Right atrium auricular region (tissue), 2 donors: ENCODE data around the gene RPS27A. TPM values are rescaled to one million over a fixed set of nuclear protein-coding genes. Genes with fewer than 3 reads are reported as not detected.

Experiments
- DNase-seq: peaks from one replicate; pipeline ENCODE4 v3.0.0-alpha.2; 2019; ENCODE audit warnings: low spot score
- H3K27ac ChIP-seq, 2 donors: fragments of 200-600 bp; sonication (generic); 1 replicate in 1 of 2; 2 replicates in 1 of 2; pipeline ENCODE4 v1.5.1; 2016 to 2019
- H3K27me3 ChIP-seq, 2 donors: fragments of 200-600 bp; sonication (generic); one replicate each; pipeline versions ENCODE4 v1.5.1 to v1.6.0; 2017 to 2019
- H3K36me3 ChIP-seq: fragments of 200-600 bp; sonication (generic); one replicate; pipeline ENCODE4 v1.5.1; 2016
- H3K4me1 ChIP-seq, 2 donors: fragments of 200-600 bp; sonication (generic); one replicate each; pipeline versions ENCODE4 v1.5.1 to v1.6.0; 2017 to 2019
- H3K4me3 ChIP-seq, 2 donors: fragments of 200-600 bp; sonication (generic); 1 replicate in 1 of 2; 2 replicates in 1 of 2; pipeline ENCODE4 v1.5.1; 2017 to 2019; ENCODE audit warnings: mild to moderate bottlenecking in 1 of 2, moderate library complexity in 1 of 2
- H3K9me3 ChIP-seq, 2 donors: fragments of 200-600 bp; sonication (generic); one replicate each; pipeline ENCODE4 v1.5.1; 2019
- total RNA-seq, 2 donors: library from RNA; depleted of rRNA; stranded (reverse); fragments of >200 nt; gene quantifications; one replicate each; pipeline ENCODE4 v1.1.0, GENCODE V29; 2016
- TF ChIP-seq, protein P1 (sequence below), 2 donors: fragments of 200-600 bp; sonication (generic); IDR thresholded peaks; one replicate each; pipeline ENCODE4 v1.5.1; 2019; ENCODE audit warnings: antibody characterized with exemption in 2 of 2

RPS27A gene
- total RNA-seq, 2 donors from 2014 or later, result 613 to 1,505 TPM

DNA sequence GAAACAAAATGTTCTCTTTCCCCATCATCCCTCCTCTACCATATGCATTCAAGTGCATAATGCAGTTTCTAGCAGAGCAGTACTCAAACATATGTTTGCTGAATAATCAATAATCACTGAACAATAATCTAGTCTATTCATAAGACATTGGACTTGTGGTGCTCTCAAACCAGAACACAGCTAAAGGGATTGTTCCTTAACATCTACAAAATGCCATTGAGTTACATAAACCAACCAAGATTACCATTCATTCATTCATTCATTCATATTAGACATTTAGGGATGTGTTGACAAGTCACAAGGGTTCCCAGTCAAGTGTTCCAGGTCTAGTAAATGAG is 4.3 kb upstream of the RPS27A start:
- Histone ChIP-seq H3K4me1 (peaks cover 0 to 27% of the 10 kb centered on the region in 2 donors), H3K9me3 (no peaks in the 10 kb centered on the region), H3K27ac (no peak overlapping the region), H3K27me3 (no peaks in the 10 kb centered on the region), H3K36me3 (no peaks in the 10 kb centered on the region), H3K4me3 (no peak overlapping the region)
- TF ChIP-seq, protein P1, sequence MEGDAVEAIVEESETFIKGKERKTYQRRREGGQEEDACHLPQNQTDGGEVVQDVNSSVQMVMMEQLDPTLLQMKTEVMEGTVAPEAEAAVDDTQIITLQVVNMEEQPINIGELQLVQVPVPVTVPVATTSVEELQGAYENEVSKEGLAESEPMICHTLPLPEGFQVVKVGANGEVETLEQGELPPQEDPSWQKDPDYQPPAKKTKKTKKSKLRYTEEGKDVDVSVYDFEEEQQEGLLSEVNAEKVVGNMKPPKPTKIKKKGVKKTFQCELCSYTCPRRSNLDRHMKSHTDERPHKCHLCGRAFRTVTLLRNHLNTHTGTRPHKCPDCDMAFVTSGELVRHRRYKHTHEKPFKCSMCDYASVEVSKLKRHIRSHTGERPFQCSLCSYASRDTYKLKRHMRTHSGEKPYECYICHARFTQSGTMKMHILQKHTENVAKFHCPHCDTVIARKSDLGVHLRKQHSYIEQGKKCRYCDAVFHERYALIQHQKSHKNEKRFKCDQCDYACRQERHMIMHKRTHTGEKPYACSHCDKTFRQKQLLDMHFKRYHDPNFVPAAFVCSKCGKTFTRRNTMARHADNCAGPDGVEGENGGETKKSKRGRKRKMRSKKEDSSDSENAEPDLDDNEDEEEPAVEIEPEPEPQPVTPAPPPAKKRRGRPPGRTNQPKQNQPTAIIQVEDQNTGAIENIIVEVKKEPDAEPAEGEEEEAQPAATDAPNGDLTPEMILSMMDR (IDR thresholded peaks at IDR 0.05), result no peak
- DNase-seq, result no peak

DNA sequence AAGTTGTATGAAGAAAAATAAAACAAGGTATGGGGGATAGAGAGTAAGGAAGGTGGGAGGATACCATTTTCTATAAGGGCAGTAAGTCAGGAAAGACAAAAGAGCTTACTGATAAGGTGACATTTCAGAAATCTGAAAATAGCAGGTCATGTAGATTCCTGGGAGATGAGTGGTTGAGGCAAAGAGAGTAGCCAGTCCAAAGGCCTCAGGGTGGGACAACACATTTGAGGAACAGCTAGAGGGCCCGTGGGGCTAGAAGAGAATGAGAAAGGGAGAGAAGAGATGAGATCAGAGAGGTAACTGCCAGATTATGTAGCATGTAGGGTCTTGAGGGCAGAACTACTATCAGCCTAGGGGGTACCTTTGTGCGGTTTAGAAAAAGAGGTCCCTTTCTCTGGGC is 3.3 kb upstream of the RPS27A start:
- H3K36me3 ChIP-seq, result peaks cover 4% of the 10 kb centered on the region
- no peaks in the 10 kb centered on the region for H3K9me3 ChIP-seq
- no peak overlapping the region for H3K4me3 ChIP-seq
- H3K27me3 ChIP-seq, result no peaks in the 10 kb centered on the region
- peak overlapping the region in 1 of 2 donors; percentile 45 for H3K27ac ChIP-seq
- H3K4me1 ChIP-seq, result peaks cover 0 to 37% of the 10 kb centered on the region in 2 donors
- DNase-seq, result no peak
- TF ChIP-seq, protein P1 (IDR thresholded peaks at IDR 0.05), result no peak

DNA sequence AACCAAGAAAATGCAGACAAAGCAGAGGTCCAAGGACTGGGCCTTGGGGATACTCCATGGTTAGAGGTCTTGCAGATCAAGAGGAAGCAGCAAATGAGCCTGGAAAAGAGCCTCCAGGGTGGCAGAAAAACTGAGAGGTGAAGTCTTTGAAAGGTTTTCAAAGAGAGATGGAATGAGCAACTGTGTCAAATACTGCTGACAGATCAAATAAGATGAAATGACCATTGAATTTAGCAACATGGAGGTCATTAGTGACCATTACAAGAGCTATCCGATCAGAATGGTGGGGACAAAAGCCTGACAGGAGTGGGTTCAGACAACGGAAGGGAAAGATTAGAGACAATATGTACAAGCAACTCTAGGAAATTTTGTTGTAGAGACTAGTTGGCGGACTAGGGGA is 1.9 kb upstream of the RPS27A start:
- H3K9me3 ChIP-seq, result no peaks in the 10 kb centered on the region
- DNase-seq, result no peak
- H3K36me3 ChIP-seq, result peaks cover 17% of the 10 kb centered on the region
- H3K4me3 ChIP-seq, result no peak overlapping the region
- H3K4me1 ChIP-seq, result peaks cover 0 to 44% of the 10 kb centered on the region in 2 donors
- no peak overlapping the region for H3K27ac ChIP-seq
- TF ChIP-seq, protein P1 (IDR thresholded peaks at IDR 0.05), result no peak
- no peaks in the 10 kb centered on the region for H3K27me3 ChIP-seq

DNA sequence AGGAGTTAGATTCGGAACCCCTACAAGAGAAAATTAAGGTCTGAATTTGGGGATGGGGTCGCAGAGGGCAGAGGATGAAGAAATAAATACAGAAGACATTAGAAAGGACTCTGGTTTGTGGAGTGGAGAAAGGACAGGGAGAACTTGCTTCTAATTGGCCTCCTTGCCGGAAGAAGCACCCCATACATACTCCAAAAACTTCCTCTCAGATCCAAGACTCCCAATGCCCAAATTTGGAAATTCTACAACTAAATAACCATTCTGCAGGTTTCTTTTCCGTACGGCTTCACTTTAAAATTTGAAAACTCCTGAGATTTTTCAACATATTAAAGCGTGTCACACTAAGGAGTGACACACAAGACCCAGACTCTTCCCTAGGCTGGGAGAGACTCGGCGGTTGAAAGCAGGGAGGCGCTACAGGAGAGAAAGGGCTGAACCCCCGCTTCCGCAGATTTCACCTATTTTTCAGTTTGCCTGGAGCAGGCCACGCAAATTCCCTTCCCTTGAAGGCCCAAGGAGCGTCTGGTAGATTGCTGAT is 873 bp upstream of the RPS27A start:
- Histone ChIP-seq H3K9me3 (no peaks in the 10 kb centered on the region), H3K4me1 (peaks cover 0 to 44% of the 10 kb centered on the region in 2 donors), H3K27me3 (no peaks in the 10 kb centered on the region), H3K27ac (peak overlapping the region; percentile 91 to 93), H3K36me3 (peaks cover 28% of the 10 kb centered on the region), H3K4me3 (peak overlapping the region; percentile 82 to 85)
- DNase-seq, result no peak
- TF ChIP-seq, protein P1 (IDR thresholded peaks at IDR 0.05), result no peak

DNA sequence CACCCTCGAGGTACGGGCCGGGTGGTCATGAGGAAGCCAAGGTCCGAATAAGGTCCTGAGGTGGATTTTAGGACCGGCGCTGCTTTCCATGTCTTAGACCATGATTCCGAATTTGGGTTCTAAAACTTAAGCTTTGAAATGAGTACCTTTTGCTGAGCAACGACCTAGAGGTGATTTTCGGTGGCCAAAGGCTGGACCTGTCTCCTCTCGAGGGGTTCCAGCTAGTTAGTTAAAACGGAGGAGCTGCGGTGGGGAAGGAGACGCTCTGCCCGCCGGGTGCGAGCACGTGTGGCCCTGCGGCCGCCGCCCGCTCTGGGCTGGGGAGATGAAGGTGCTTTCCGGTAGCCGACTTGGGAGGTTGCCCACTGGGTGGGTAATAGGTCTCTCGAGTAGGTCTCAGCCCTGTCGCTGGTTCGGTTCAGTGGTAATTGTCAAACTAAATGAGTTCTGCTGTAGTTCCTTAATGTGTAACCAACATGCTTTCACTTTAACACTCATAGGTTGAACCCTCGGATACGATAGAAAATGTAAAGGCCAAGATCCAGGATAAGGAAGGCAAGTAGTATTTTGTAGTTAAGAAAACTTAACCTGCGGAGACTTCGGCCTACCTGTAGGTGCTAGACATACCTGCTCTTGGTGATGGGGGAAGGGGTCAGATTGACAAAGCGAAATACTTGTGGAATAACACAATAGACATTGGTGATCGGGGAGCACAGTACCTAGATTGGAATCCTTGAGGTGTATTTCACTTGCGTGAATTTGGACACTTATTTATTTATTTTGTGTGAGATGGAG is 572 bp downstream of the RPS27A start:
- no peak for DNase-seq
- H3K9me3 ChIP-seq, result no peaks in the 10 kb centered on the region
- peak overlapping the region; percentile 82 to 85 for H3K4me3 ChIP-seq
- H3K36me3 ChIP-seq, result peaks cover 34% of the 10 kb centered on the region
- peak overlapping the region; percentile 91 to 93 for H3K27ac ChIP-seq
- TF ChIP-seq, protein P1 (IDR thresholded peaks at IDR 0.05), result no peak
- H3K4me1 ChIP-seq, result peaks cover 0 to 39% of the 10 kb centered on the region in 2 donors
- no peaks in the 10 kb centered on the region for H3K27me3 ChIP-seq
